HG03095 (cell line): Measurements from ENCODE around the gene NUFIP2.

ENCODE experiments used
- ATAC-seq: cut with Tn5 transposase; IDR thresholded peaks from one replicate; pipeline ENCODE4 v1.9.1; 2021; ENCODE audit warnings: moderate library complexity; ENCODE audit not compliant: unreplicated experiment

The NUFIP2 gene

DNA sequence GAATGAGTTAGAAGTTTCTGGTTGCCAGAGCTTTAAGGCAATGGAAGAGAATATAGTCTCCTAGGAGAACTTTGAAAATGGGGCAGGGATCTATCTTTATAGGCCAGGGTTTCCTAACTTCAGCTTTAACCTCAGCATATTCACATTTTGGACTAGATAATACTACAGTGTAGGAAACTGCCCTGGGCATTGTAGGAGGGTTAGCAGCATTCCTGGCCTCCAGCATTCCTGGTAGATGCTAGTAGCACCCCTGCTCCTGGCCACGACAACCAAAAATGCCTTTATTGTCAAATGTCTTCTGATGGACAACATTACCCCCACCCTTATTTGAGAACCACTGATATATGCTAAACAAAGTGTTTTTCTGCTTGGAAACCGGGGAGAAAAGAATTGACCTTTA lies 86.0 kb downstream of the NUFIP2 start:
- ATAC-seq = no peak
